ENCODE data around the gene REC8.

DNA sequence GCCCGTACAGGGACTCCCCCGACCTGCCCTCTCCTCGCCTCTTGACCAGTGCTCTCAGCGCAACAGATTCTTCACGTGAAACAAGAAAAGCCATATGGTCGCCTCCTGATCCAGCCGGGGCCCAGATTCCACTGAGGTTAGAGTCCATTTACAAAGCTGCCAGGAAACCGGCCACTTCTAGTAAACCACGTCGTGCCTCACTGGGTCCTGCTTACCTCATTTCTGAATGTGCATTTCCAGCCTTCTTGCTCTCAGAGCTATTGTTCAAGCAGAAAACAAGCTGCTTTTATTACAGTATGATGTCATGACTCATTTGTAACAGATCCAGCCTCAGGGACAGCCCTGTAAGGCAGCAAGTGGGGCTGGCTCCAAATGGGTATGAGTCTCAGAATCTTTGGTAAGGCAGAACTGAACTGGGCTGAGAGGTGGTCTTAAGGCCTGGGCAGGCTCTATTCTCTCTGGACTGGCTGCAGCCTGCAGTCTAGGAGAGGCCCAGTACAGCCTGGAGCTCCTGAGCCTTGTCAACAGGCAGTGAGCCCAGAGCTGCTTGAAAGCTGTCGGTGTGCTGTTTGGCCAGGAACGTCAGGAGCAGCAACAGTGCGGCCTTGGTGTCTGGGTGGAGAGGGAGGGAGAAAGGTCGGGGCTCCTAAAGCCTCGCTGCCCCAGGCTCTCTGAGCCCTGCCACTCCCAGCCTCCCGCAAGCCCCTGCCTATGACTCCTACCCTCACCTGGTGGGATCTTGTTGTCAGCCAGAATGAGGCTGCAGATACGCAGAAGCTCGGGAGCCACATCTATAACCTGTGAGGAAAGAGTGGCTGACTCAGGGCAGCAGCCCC is 8.3 kb downstream of the REC8 start:
- TF ChIP-seq GATA2 (IDR thresholded peaks at IDR 0.05; ENCODE audit: low read depth, low read length) (no peak), GATA3 (IDR thresholded peaks at IDR 0.05; ENCODE audit: low read depth, low read length) (no peak)

Measured in SH-SY5Y (cell line).